Measurements from ENCODE around the gene TRIO.

TRIO gene

DNA sequence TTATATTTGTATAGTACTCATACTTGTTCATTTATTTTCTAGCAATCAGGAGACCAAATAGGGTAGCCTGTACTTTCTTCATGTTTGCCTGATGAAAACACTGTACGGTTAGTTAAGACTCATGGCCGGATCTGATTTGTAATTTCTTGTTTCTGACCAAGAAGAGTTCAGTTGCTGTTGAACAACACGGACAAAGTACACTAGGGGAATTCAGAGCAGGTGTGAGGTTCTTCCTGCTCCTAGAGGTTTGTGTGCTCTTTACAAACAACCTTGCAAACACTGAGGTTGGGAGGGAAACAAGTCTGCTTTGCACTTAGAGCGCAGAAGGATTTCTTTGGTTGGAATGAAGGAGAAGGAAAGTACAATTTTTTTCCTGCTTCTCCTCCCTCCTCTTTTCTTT is 69.7 kb downstream of the TRIO start:
- no peak for DNase-seq

DNA sequence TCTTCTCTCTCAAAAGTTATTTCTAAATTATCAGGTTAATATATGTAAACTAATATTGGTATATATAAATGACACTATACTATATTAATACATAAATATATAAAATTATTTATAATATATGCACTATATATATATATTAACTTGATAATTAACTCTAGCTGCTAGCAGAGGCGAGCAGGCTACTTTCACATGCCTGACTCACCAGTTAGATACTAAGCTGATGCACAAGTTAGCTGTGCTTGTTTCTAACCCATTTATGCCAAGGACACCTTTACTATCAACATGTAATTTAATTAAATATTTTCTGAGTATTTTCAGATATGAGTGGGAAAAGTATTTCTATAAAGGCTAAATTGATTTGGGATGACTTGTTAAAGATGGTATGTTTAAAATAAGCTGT is 70.1 kb downstream of the TRIO start:
- no peak for DNase-seq

DNA sequence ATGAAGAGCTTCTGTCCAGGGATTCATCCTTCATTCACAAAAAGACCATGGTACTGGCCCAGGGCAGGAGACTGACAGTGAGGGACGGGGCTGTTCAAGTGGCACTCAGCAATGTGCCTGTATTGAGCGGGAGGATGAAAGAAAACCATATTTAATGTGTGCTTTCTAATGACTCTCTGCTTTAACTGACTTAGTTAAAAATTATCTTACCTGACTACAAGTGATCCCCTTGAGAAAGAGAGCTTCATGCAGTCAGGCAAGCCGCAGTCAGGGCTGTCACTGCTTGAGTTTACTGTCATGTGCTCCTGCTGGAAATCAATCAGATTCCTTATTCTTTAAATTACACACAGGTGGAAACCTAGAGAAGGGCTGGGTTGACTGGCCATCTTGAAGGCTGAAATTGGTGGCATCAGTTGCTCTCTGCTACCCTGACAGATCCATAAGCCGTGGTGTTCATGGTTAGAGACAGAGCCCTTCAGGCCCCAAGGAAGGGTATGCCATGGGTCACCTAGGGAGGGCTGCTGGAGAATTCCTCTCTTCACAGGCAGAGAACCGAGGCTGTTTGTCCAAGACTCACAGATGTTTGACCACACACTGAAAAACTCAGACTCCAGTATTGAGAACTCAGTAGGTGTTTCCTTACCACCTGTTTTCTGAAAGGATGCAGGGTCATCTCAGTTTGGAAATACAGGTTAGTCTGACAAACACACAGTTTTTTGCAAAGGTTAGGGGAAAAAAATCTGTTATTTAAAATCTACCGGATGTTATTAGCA is 70.9 kb downstream of the TRIO start:
- no peak for DNase-seq

DNA sequence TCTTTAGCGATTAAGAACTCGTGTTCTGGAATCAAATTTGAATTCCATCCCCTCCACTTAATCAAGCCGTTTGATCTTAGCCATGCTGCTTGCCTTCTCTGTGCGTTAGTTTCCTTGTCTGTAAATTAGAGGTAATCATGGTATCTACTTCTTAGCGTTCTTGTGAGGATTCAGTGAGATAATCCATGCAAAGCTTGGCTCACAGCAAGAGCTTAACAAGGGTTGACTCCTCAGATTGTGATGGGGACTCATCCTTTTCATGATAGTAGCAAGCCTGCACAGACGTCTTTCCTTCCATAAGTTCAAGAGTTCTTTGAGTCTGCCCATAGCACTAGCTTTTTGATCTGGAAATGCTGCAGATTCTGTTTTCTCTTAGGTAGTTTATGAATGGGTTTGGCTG is 72.8 kb downstream of the TRIO start:
- DNase-seq = no peak

DNA sequence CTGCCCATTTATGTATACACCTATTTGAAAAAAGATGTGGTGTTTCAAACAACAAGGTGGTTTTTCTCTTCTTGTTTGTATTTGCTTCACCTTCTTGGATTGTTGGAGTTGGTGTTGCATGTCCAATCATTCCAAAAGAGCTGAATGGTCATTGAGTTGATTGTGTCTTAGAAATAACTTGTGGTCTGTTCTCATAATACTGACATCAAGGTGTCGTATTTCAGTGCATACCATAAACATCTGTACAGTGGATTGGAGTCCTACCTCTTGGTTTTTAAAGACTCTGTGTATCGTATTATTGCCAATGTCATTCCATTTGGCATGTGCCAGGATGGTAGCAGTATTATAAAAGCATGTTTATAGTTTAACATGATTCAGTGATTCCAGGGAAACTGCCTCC is 73.2 kb downstream of the TRIO start:
- no peak for DNase-seq

DNA sequence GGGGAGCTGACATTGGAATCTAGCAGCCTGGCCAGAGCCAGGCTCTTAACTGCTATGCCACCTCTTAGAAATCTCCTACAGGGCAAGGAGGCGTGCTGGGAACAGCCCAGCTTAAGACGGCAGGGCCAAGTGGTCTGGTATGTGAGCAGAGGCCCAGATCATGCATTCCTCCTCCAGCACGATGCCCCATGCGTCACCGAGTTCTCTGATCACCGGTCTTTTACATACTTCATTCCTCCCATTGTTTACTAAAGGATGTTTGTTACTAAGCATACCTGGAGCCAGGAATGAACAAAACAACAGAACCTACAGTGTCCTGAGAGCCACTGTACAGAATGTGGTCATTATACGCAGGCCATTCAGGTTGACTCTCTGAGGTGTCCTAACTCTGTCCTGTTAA is 73.8 kb downstream of the TRIO start:
- no peak for DNase-seq

DNA sequence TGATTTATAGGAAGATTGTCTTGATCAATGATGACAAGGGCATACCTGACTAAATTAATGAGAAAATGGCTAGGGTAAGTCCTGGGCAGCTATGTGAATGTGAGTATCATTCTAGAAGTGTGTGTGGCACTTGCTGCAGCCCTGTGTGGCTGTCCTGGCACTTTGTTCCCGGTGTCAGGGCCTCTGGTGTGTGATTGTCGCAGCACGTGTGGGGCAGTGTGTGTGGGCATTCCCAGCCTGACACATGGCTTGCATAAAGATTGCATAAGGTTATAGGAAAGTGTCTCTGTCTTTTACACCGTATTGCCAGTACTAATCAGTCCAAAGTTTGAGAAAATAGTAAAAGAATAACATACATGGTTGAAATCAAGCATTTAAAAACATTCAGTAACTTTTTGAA is 74.4 kb downstream of the TRIO start:
- DNase-seq = no peak

DNA sequence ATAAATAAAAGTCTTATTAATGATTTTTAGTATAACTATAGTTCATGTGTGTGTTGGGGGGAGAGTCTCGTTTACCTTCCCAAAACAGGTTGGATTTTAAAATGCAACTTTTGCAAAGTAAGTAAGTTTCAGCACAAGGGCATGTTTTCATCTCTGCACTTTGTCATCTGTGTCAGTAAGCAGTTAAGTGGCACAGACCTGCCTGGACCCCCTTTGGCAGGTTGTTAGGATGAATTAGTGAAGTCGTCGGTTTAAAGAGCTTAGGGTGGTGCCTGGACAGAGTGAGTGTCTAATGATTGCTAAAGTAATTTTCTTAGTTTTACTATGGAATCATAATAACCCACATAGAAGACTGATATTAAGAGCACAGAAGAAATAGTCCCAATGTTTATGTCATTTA is 74.9 kb downstream of the TRIO start:
- no peak for DNase-seq

DNA sequence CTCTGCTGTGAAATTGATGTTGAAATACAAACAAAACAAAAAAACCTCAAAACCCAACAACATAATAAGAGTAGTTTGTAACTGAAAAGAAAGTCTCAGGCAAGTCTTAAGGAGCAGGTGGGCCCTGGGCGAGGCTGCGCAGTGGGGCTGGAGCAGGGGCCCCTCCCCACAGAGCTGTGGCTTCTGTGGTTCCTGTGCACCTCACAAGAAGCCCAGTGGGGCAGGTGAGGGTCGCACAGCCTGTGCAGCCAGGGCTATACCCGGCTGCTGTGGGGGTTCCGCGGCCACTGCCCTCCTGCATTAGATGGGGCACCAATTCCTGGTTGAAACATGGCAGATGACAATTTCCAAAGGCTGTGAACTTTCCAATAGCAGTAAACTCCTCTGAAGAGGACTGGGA is 75.3 kb downstream of the TRIO start:
- no peak for DNase-seq

DNA sequence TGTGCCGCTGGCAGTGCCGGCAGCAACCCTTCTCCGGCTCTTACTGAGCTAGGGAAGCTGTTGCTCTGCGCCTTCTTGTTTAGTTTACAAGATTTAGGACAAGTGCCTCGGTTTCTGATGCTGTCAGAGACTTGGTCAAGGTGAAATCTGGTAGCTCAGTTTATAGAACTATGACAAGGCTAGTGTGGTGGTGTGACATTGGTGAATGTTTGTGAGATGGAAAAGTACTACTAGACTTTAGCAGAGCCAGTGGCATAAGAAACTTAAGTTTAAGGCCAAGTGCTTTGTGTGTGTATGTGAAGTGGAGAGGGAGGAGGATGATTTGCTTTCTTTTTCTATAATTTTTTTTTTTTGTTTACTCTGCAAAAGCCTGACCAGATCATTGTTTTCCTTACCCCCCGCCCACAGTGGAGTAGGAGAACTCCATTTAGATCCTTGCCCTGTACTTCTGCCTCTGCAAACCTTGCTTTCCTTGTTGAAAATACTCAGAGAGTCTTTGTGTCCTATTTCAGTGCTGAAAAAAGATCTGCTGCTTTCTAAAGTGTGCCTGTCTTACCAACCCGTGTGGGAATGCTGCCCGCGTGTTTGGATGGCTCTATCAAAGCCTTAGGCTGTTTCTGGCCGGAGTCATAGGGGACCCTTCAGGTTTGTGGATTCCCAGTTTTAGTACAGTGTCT is 75.9 kb downstream of the TRIO start:
- no peak for DNase-seq

DNA sequence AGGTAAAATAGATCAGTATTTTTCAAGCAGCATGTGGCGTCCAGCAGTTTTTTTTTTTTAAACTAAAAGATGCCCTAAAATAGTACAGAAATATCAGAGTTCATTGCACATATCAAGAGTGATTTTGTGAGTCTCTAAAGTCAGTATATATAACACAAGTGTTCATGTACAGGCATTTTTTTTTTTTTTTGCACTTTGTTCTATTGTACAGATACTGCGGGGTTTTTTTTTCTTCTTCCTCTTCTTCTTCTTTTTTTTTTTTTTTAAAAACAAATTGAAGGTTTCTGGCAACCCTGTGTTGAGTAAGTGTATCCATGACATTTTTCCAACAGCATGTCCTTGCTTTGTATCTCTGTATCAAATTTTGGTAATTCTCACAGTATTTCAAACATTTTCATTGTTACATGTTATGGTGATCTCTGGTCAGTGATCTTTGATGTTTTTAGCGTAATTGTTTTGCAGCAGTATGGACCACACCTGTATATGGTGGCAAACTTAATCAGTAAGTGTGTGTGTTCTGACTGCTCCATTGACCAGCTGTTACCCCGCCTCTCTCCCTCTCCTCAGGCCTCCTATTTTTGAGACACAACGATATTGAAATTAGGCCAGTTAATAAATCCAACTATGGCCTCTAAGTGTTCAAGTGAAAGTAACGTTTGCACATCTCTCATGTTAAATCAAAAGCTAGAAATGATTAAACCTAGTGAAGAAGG is 76.8 kb downstream of the TRIO start:
- DNase-seq = no peak

DNA sequence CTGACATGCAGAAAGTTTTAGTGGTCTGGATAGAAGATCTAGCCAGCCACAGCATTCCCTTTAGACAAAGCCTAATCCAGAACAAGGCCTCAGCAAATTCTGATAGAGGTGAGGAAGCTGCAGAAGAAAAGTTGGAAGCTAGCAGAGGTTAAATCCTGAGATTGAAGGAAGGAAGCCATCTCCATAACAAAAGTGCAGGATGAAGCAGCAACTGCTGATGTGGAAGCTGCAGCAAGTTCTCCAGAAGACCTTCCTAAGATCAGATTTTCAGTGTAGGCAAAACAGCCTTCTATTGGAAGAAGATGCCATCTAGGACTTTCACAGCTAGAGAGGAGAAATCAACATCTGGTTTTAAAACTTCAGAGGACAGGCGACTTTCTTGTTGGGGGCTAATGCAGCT is 77.5 kb downstream of the TRIO start:
- DNase-seq = no peak

DNA sequence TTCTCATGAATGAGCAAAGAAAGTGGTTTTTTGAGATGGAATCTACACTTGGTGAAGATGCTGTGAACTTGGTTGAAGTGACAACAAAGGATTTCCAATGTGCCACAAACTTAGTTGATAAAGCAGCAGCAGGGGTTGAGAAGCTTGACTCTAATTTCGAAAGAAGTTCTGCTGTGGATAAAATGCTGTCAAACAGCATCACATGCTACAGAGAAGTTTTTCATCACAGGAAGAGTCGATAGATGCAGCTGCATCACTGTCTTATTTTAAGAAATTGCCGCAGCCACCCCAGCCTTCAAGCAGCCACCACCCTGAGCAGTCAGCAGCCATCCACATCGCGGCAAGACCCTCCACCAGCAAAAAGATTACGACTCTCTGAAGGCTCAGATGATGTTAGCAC is 78.6 kb downstream of the TRIO start:
- no peak for DNase-seq

DNA sequence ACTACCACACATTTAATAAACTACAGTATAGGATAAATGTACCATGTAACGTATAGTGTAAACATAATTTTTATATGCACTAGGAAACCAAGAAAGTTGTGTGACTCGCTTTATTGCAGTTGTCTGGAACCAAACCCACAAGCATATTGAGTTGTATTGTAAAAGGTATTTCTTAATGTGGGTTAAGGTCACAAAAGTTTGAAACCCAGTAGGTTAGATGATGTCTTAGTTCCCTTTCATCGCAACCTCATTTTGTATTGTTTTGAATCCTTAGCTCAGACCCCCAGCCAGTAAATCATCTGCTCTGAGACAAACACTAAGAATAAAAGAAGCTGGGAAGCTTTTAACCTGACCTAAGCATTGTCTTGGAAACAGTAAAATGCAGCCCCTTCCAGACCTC is 79.1 kb downstream of the TRIO start:
- no peak for DNase-seq

DNA sequence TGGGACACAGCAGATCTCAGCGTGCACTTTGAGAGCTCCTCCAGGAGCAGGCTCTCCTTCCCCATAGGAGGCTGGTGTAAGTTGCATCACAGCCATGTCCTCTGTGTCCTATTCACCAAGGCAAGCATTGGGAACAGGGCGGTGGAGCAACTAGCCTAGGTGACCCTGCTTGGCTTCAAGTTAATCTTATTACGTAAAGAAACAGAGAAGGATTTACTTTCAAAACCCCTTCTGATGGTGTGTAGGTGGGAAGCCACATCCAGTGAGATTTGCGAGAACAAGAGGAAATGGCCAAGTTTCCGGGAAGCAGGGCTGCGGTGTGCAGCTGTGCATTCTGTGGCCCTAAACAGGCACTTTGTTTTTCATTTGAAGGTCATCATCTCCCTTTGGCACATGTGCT is 80.2 kb downstream of the TRIO start:
- DNase-seq = no peak

DNA sequence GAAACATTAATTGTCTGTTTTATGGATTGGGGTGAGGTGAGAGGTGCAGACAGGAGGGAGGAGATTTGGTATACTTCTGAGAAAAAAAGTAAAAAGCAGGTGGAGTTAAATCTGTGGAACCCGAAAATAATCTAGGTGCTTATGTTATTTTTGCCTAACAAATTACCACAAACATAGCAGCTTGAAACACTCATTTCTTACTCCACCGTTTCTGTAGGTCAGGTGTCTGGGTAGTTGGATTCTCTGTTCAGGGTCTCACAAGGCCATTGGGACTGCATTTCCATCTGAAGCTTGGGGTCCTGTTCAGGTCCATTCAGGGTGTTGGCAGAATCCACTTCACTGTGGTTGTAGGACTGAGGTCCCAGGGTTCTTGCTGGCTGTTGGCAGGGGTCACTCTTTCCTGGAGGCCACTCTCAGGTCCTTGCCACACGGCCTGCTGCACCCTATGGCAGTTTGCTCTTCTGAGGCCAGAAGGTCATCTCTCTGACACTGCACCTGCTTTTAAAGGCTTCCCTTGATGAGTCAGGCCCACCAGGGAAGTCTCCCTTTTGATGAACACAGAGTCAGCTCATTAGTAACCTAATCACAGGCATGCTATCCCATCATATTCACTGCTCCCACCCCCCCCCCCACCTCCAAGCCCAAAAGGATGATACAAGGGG is 82.2 kb downstream of the TRIO start:
- no peak for DNase-seq

DNA sequence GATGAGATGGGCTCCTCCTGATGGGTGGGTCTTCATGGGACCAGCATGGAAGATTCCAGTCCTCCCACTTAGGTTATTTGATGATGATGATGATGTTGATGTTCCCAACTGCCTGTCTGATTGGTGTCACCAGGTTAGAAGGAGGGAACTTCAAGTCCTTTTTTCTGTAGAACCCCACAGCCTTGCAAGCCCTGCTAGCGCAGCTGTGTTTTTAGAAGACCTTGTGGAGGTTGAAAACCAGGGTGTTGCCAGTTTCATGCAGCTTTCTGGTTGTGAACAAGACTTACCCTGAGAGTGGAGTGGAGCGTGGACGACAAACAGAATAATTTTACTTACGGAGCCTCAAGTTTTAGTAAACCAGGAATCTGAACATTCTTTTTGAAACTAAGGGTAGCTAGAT is 83.0 kb downstream of the TRIO start:
- no peak for DNase-seq

DNA sequence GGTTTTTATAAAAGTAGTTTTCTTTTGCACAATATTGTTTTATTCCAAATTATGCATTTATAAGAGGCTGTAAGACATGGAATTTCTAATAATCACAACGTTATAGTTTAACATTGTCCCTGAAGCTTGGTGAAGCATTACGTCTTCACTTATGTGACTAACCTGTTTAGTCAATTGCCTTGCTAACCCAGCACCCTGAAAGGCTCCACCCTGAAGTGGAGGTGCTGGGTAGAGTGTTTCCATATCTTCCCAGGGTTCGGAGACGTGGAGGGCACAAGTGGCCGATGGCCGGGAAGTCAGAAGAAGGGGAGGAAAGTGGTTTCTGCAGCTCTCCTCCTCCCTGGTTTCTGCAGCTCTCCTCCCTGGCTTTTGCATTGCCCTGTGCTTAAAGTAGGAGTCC is 83.4 kb downstream of the TRIO start:
- DNase-seq = no peak

DNA sequence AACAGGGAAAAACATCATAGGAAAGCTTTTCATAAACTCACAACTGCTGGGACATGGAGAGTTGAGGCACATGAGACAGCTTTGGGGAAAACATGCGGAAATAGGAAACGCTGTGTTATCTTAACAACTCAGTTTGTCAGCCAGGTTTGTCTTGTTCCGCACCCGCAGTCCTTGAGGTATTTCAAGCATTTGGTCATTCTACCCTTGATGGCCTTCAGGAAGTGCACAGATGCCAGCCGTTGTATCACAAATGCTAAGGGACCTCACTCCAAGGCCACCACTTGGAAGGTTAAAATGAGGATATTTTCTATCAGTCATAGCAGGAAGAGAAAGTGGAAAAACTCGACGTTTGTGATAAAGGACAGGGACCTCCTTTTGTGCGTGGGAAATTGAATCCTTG is 83.8 kb downstream of the TRIO start:
- no peak for DNase-seq

DNA sequence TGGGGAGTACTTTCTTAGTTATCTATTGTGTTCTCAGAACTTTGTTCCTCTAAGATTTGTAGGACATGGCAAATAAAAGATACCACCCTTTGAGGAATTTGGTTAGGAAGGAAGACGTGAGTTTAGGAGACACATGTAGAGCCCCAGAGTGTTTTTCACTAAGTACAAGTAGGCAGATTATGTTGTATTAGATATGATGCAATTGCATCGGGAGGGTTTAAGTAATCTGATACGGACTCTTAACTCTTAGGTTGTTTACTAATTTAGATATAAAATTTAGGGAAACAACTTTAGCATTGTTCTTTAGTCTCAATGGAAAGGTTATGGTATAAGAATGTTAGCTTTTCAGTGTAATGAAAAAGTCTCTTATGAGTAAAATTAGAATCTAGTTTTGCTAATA is 84.4 kb downstream of the TRIO start:
- DNase-seq = no peak

DNA sequence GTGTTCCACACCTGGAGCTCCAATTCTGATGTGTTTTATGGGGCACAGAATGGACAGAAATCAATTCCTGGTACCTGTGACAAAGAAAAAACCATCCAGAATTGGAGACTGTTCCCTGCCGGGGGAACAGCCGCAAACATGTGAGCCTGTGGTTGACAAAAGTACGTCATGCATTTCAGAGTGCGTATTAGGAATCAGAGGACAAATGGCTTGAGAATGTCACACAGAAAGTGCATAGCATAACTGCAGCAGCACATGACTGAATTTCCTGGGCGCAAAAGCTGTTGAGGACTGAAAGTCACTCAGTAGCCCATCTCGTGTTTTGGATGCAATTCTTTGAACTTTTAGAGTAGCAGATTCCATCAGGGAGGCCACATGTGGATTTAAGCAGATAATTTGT is 85.1 kb downstream of the TRIO start:
- no peak for DNase-seq

DNA sequence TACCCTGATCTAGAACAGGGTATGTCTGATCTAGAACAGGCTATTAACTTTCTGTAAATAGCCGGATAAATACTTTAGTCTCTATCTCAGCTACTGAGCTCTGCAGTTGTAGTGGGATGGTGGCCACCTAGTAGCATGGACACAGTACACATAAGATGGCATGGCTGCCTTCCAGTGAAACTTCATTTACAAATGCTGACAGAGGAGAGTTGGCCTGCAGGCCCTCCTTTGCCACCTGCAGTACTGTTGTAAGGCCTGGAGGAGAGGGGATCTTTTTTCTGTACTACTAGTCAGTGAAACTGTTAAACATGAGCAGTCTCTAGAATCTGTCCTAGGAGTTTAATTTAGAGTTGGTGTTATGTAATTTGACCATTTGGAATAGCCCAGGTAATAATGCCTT is 86.0 kb downstream of the TRIO start:
- no peak for DNase-seq

DNA sequence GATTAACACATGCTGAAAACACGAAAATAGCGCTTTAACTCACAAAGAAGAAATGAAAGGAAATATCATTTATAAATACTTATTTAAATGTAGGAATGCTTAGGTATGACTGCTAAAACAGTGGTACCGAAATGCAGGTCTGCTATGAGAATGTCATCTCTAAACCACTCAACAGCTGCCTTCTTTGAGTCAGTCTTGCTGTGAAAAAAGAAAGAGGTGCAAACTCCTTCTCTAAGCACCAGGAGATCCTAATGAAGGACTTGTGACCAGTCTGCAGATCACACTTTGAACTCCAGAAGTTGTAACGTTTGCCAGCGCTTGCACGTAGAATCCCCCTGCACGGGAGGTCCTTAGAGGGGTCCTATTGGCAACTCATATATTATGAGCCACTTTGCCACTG is 86.6 kb downstream of the TRIO start:
- DNase-seq = no peak

DNA sequence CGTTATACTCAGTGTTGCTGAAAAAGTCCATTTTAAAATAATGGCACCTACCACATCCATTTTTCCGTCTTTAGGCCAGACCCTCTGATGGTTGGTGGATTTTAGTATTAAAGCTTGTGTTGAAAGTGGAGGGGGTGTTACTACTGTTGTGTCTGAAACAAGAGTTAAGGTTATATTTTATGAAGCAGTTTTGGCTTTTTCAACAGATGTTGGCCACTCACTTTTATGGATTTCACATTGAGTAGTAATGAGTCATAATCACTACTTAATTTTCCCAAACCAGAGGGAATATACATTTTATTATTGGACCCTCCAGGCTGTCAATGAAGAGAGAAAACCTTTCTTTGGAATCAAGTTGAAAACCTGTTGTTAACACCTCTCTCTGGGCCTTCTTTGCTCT is 88.0 kb downstream of the TRIO start:
- DNase-seq = no peak

Data from NCI-H187 treated with DMSO at 0.1 percent for 48 hours (cell line).